ENCODE results near the gene PPP1R14C.

DNA sequence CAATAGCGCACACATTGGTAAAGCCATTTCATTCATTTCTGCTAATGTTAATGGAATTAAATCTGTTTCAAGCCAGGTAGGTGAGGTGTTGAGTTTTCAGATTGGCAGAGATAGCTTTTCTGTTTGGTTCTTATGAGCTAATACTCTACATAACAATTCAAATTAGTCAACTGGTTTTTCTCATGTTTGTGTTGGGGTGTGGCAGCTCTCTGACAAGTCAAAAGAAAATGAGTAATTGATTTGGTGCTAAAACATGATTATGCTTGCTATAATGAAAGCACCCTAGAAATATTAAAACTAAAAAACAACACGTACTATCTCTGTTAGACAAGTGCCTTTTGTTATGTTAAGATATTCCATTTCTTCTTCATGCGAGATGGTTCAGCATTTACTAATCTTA, 13.6 kb downstream of the PPP1R14C start:
- TF ChIP-seq, protein P1, sequence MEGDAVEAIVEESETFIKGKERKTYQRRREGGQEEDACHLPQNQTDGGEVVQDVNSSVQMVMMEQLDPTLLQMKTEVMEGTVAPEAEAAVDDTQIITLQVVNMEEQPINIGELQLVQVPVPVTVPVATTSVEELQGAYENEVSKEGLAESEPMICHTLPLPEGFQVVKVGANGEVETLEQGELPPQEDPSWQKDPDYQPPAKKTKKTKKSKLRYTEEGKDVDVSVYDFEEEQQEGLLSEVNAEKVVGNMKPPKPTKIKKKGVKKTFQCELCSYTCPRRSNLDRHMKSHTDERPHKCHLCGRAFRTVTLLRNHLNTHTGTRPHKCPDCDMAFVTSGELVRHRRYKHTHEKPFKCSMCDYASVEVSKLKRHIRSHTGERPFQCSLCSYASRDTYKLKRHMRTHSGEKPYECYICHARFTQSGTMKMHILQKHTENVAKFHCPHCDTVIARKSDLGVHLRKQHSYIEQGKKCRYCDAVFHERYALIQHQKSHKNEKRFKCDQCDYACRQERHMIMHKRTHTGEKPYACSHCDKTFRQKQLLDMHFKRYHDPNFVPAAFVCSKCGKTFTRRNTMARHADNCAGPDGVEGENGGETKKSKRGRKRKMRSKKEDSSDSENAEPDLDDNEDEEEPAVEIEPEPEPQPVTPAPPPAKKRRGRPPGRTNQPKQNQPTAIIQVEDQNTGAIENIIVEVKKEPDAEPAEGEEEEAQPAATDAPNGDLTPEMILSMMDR (IDR thresholded peaks at IDR 0.05), result no peak
- TF ChIP-seq EZH2 (IDR thresholded peaks at IDR 0.05), result no peak
- TF ChIP-seq EZH2phosphoT487 (IDR thresholded peaks at IDR 0.05), result no peak

Data from neural progenitor cell (in vitro differentiated cells).